Left ventricle myocardium superior (tissue), 1 donor: Measurements from ENCODE around the gene CHADL. TPM values are rescaled to one million over a fixed set of nuclear protein-coding genes. Genes with fewer than 3 reads are reported as not detected.
"Not testable (repeated sequence)": the region's sequence is repeated elsewhere in the genome, so short reads cannot be mapped to it uniquely, and the experiment has no call there.

Source experiments
- ATAC-seq: fragments of 200-7000 bp; cut with Tn5 transposase; one replicate; pipeline ENCODE4 v1.9.1; 2020; ENCODE audit warnings: mild to moderate bottlenecking, moderate library complexity
- DNase-seq: peaks from one replicate; pipeline ENCODE4 v3.0.0-alpha.2; 2020
- intact Hi-C: fragments of 100-400 bp; cut with micrococcal nuclease; formaldehyde crosslinking; loops from one replicate; pipeline ENCODE4 v1.11.0; 2022
- total RNA-seq: library from RNA; stranded (reverse); fragmentation: NEBNext Ultra II Directional; extraction: Animal tissue kit (Norgen Biotek cat#: 25700); gene quantifications from one replicate; pipeline ENCODE4 v1.2.1, GENCODE V29; 2021
- donor health status: DM: no; HTN: yes; CAD: no; lungs with severe emphysema.

Gene CHADL
- total RNA-seq, 1 donor from 2014 or later = 25.4 TPM

DNA sequence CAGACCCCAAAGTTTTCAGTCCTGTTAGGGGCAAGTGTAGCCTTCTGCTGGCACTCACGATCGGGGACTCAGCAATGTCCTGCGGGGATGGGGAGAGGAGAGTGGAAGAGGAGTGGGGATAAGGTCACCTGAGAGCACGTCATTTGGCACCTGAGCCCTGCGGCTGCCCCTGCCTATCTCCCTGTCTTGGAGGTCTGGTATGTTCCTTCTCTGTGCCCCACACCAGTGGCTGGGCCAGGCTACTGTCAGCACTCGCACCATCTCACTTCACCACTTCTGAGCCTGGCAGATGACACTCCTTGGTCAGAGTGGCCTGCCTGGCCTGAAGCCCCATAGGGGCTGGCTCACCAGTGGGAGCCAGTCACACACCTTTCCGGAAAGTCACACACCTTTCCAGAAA lies 20.1 kb upstream of the CHADL start:
- ATAC-seq (peak; percentile 92), DNase-seq (peak; percentile 90)
- intact Hi-C loops = no loop called here

GRCh38 chr22:41259756-41260155 lies 19.0 kb upstream of the CHADL start:
- DNase-seq, ATAC-seq, intact Hi-C loops: not testable (repeated sequence)

DNA sequence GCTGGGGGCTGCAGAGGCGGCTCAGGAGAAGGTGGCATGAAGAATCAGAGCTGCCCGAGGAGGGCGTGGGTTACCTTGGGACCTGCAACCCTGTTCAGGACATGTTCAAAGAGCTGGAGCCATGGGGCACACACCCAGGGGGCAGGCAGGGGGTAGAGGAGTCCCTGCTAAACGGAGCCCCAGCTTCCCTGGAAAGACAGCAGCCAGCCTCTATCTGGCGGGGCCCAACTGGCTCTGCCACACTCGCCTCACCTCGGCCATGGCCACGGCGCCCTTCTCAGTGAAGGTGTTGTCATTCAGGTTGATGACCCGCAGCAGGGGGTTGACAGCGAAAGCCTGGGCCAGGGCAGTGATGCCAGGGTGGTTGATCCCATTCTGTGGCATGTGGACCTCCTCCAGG lies 17.0 kb upstream of the CHADL start:
- ATAC-seq = no peak
- DNase-seq = no peak
- intact Hi-C loops = no loop called here

DNA sequence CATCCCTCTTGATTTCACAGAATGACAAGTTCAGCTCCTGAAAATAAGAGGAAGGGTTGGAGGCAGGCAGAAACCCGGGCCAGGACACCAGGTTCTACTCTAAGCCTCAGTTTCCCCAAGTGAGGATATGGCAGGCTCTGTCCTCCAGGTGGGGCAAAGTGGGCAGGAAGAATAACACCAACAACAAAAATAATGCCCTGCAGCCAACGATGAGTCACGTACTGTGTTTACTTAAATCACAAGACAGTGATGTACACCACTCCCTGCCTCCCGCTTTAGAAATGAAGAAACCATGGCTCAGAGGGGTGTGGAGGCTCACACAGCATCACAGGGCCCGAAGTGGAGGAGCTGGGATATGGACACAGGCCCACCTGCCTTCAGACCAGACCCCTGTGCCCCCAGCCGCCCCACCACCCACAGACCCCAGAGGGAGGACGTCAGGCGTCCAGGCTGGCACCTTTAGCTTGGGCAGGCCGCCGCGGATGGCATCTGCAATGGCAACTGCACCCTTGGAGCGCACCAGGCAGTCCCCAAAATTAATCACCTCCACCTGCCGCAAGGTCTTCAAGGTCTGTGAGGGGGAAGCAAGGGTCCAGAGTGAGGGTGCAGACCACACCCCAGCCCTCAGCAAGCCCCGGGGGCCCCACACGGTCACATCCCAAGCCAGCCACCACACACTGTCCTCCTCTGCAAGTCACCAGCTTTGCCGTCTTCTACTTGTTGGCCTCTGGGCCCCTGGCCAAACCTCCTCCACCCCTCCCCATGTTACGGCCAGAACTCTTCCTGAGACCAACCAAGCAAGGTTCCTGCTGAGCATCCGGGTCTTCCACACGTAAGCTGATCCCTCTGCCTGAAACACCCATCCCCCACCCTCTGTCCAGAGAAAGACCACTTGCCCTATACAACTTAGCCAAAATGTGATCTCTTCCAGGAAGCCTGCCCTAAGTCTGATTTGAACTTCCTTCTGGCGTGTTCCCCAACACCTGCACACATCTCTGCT lies 15.8 kb upstream of the CHADL start:
- intact Hi-C loops = no loop called here
- no peak for DNase-seq
- ATAC-seq = no peak

DNA sequence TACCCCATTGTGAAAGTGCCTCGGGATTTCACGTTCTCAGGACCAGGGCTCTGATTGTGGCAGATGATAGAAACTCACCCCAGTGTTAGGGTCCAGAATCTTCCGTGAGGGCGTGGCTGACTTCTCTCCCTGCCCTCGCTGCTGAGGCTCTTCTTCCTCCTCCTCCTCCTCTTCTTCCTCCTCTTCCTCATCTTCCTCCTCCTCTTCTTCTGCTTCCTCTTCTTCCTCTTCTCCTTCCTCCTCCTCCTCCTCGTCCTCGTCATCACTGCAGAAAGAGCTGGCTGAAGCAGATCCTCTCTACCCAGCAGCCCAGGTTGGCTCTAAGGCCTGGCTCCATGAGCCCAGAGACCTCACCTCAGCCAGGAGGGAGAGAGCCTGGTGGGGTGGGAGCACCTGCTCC lies 13.5 kb upstream of the CHADL start:
- ATAC-seq (no peak), DNase-seq (no peak)
- intact Hi-C loops = no loop called here

GRCh38 chr22:41252365-41252764 lies 11.6 kb upstream of the CHADL start:
- DNase-seq (no peak), ATAC-seq (no peak)
- intact Hi-C loops = no loop called here

- DNase-seq (no peak), ATAC-seq (no peak)
- intact Hi-C loops = no loop called here
Observed at GRCh38 chr22:41250127-41250526, 9.4 kb upstream of the CHADL start.

DNA sequence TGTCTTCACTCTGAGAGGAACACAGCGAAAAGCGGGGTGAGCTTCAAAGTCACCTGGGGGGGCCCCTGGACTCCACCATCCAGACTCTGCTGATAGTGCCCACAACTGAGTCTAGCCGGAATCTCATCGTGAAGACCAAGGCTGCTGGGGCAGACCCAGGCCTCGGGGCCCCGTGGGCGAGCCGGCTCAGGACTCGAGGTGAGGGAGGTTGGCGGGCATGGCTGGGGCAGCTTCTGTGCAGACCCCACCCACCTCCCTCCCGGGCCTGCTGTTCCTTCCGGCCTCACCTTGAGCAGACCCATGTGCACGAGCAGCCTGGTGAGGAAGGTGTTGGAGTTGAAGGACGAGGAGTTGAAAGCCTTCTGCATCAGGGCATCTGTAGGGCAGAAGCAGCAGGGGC lies 8.7 kb upstream of the CHADL start:
- ATAC-seq (no peak), DNase-seq (no peak)
- intact Hi-C loops = no loop called here

DNA sequence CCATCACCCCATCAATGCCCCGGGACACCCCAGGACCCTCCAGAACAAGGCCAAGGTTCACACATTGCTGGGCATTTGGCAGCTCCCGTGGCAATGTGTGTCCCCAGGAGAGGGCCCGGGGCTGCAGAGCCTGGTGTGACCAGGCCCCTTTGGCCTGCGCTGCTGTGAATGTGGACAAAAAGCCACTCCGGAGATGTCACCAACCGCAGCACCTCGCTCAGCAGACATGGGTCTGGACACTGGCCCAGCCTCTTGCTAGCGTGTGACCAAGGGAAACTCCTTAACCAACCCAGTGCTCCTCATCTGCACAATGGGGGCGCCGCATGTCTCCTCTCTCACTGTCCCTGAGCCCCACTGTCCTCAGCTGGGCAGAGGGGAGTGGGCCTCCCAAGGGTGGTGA lies 8.0 kb upstream of the CHADL start:
- intact Hi-C loops = no loop called here
- DNase-seq (peak; percentile 55), ATAC-seq (peak; percentile 39)

- intact Hi-C loops = no loop called here
- DNase-seq = no peak
- ATAC-seq = peak; percentile 13
Observed at GRCh38 chr22:41248314-41248713, 7.6 kb upstream of the CHADL start.

- ATAC-seq (peak; percentile 83), DNase-seq (peak; percentile 79)
- intact Hi-C loops = no loop called here
Observed at GRCh38 chr22:41247703-41248102, 7.0 kb upstream of the CHADL start.

GRCh38 chr22:41245917-41246499 lies 5.3 kb upstream of the CHADL start:
- intact Hi-C loops = no loop called here
- ATAC-seq = no peak
- no peak for DNase-seq

DNA sequence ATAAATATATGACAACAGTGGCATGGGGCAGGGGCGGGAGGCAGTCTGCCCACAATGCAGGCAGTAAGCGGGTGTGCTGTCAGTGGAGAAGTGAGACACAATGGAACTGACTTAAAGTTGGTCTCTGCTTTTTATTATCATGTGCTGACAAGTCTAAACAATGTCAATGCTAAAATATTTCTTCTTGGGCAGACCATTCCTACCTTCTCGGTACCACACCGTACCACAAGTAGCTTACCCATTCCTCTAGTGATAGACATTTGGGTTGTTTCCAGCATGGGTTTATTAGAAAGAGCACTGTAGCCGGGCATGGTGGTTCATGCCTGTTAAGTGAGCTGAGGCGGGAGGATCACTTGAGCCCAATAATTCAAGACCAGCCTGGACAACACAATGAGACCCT lies 2.6 kb upstream of the CHADL start:
- ATAC-seq (peak; percentile 26), DNase-seq (no peak)
- intact Hi-C loops = no loop called here

DNA sequence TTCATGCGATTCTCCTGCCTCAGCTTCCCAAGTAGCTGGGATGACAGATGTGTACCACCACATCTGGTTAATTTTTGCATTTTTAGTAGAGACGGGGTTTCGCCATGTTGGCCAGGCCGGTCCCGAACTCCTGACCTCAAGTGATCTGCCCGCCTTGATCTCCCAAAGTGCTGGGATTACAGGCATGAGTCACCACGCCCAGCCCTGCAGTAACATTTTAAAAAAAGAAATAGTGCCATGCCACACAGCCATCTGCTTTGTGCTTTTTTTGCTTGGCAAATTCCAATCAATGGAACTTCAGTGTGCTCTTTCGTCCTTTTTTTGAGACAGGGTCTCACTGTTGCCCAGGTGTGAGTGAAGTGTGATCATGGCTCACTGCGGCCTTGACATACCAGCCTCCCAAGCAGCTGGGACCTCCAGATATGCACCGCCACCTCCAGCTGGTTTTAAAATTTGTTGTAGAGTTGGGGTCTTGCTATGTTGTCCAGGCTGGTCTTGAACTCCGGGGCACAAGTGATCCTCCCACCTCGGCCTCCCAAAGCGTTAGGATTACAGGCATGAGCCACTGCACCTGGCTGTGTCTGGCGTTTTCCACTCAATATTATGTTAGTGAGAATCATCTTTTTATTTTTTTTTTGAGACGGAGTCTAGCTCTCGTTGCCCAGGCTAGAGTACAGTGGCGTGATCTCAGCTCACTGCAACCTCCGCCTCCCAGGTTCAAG lies 1.8 kb upstream of the CHADL start:
- intact Hi-C loops = no loop called here

DNA sequence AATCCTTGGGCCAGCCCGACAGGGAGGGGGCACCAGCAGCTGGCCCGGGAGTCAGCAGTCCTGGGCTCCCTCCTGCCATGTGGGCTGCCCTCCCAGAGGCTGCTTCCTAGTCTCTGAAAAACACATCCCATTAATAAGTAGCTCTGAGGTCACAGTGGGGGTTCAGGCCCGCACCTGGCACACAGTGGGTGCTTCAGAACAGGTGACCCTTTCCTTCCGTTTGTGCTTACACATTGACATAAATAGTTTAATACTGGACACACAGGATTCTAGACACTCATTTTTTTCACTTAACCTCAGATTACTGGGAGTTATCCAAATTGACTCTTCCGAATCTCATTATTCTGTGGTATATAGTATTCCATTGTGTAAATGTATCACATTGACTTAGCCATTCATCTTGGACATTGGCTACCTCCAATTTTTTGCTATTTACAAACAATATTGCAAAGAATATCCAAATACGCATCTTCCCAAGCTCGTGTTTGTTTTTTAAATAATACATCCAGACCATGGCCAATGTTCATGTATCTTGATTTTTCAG lies 474 bp upstream of the CHADL start:
- no peak for ATAC-seq
- intact Hi-C loops = no loop called here

More for the DNA sequence above, 1.8 kb upstream of the CHADL start:
- ATAC-seq = no peak
- DNase-seq = no peak

GRCh38 chr22:41239443-41240128 lies 1.1 kb downstream of the CHADL start:
- DNase-seq (no peak), ATAC-seq (no peak)
- intact Hi-C loops = no loop called here

More for the DNA sequence above, 474 bp upstream of the CHADL start:
- DNase-seq = no peak

- ATAC-seq = no peak
- no peak for DNase-seq
- intact Hi-C loops = no loop called here
Observed at GRCh38 chr22:41238570-41239442, 1.9 kb downstream of the CHADL start.
